Tongue (tissue), 2 donors: ENCODE data around the gene TP63. TPM values are rescaled to one million over a fixed set of nuclear protein-coding genes. Genes with fewer than 3 reads are reported as not detected.
"Not testable (repeated sequence)": the region's sequence is repeated elsewhere in the genome, so short reads cannot be mapped to it uniquely, and the experiment has no call there.

Experiments
- DNase-seq: peaks from one replicate; pipeline ENCODE4 v3.0.0-alpha.2; 2015
- total RNA-seq: library from RNA; depleted of rRNA; stranded (reverse); fragments of >200 nt; gene quantifications from one replicate; pipeline ENCODE4 v1.2.3, GENCODE V29; 2014

Gene TP63
- 43.2 TPM for total RNA-seq

DNA sequence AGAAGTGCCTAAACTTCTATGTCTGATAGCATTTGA lies at the start of gene TP63:
TSS of gene TP63 (plus strand) at position 17 of the 36 bp plus-strand sequence. CDS start 127 bp downstream, outside the sequence.
- DNase-seq, result no peak

GRCh38 chr3:189582179-189582578 lies 49.0 kb upstream of the TP63 start:
- no peak for DNase-seq

DNA sequence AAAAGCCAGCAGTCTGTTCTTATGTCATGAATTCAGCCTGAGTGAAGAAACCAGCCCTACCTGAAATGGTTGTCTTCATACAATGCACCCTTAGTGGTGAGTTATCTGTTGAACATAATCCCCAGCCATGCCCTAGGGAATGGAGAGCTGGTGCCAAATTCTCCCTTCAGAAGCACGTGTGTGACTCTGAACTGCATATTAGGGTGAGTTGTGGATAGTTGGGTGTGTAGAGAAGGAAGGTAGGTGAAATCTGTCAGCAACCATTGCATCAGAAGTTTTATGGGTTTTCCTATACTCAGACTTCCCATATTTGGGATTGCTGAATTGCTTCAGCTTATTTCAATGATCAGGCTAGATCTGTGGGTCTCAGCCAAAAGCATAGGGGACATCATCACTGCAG lies 46.5 kb upstream of the TP63 start:
- no peak for DNase-seq

DNA sequence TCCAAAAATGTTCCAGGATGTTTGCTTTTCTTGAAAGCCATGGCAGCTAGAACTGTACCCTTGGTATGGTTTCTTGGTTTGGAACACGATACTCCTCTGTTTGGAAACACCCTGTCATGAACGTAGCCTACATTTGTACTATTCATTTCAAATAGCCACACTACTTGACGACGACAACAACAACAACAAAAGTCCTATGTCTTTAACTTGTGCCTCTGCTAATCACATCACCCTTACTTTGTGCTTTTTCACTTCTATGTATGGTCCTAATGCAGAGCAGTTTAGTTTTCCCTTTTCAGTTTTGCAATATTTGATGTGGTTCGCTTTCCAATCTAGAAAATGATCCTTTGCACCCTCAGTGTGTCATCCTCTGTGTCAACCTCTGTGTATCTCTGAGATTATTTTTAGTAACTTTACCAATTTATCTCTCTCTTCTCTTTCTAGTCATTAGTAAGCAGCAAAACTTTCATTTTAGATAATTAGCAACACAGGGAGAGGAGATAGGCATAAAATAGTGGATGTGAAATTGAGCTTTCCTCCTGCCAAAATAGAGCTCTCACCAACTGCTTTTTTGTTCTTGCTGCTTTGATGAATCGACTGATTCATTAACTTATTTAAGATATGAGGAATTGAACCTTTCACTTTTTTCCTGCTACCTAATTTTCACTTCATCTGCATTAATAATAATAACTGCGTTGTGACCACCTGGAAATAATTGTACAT lies 44.1 kb upstream of the TP63 start:
- no peak for DNase-seq

DNA sequence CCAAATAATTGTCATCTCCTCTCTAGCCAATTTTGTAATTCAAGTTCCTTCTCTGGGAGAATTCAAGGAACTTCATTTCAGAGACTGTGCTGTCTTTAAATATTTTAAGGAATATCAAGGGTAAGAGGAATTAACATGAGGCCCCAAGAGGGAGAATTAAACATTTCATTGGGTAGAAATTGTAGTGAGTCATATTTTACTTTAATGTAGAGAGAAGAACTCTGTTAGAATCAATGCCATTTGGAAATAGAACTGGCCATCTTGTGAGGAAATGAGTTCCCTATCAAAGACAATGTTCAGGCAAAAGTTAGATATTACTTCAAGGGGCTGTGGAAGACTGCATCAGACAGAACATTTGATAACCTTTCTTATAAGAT lies 43.5 kb upstream of the TP63 start:
- DNase-seq, result no peak

DNA sequence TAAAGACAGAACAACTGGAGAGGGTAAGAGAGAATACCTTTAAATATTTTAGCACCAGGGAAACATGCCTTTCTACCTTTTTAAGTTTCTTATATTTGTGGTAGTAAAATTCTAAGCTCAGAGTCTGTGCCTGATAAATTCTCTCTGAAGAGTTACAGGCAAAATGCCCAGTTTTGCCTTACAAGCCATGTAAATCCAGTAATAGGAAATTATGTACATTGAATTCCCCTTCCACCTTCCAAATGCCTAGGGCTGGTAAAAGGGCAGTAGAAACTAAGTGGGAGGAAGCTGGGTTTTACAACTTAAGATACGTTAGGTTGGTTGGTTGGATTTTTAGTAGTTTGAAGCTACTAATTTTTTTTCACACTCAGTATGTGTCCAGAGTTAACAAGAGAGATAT lies 43.1 kb upstream of the TP63 start:
- no peak for DNase-seq

GRCh38 chr3:189588475-189589178 lies 42.6 kb upstream of the TP63 start:
- DNase-seq, result no peak

DNA sequence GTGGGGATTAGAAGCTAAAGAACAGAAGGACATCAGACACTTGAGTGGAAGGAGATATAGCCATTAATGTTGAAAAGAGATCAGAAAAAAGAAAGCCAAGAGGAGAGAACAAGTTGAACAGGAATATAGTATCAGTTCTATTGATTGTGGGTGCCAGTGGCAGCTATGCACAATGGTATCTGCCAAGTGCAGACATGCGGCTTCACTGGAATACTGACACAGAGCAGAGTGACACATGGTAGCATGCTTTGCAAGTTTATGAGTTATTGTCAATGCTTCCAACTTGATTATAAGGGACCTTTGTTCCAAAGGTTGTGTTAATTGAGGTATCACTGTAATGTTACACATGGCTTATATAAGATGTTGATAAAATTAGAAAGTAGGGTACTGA lies 42.0 kb upstream of the TP63 start:
- no peak for DNase-seq

GRCh38 chr3:189590223-189590622 lies 41.0 kb upstream of the TP63 start:
- DNase-seq, result no peak

DNA sequence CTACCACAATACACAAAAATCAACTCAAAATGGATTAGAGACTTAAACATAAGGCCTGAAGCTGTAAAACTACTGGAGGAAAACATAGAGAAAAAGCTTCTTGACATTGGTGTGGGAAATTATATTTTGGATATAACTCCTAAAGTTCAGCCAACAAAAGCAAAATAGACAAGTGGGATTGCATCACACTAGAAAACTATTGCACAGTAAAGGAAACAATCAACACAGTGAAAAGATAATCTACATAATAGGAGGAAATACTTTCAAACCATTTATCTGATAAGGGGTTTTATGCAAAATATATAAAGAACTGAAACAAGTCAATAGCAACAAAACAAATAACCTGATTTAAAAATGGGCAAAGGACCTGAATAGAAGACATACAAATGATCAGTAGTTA lies 37.6 kb upstream of the TP63 start:
- no peak for DNase-seq

- not testable (repeated sequence) for DNase-seq
Measured at GRCh38 chr3:189596078-189596979, 34.9 kb upstream of the TP63 start.

DNA sequence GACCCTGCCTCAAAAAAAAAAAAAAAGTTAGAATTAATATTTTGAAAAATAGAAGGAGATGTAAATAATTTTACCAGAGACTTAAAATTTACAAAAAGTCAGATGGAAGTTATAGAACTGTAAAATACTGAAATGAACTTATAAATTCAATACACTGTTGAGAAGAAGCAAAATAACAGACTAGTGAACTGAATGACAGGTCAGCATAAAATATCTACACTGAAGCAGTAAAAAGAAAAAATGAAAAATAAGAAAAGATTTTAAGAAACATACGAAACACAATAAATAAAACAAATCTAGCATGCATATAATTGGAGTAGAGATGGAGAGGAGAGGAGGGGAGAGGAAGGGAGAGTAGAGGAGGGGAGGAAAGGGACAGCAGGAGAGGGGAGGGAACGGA lies 33.3 kb upstream of the TP63 start:
- DNase-seq, result no peak

DNA sequence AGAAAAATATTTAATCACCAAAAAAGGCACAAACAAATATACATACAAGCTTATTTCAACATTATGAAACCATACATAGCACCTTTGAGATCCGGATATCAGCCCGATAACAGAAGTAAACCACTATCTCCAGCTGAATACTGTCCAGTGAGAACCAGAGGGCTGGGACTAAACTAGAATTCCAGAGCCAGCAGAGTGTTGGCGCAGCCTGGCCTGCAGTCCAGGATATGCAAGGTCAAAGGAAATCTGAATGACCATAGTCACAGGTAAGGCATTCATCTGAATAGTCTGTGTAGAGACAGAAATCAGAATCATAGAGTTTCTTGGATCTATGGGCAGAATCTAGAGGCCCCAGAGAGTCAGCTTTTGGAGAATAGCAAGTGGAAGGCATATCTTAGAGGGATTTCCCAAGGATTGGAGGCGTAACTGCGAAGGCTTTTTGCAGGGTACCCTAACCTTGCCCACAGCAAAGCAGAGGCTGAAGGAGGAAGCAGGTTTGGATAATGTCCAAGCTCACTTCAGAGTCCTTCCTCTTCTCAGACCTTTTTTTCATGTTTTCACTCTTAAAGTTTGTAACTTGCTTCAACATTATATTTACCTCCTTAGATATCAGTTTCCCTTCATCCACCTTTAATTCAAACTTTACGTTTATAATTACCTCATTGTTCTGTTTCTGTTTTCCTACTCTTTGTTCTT lies 32.5 kb upstream of the TP63 start:
- no peak for DNase-seq

- DNase-seq, result no peak
Measured at GRCh38 chr3:189602471-189602870, 28.7 kb upstream of the TP63 start.

GRCh38 chr3:189605717-189606116 lies 25.5 kb upstream of the TP63 start:
- no peak for DNase-seq

DNA sequence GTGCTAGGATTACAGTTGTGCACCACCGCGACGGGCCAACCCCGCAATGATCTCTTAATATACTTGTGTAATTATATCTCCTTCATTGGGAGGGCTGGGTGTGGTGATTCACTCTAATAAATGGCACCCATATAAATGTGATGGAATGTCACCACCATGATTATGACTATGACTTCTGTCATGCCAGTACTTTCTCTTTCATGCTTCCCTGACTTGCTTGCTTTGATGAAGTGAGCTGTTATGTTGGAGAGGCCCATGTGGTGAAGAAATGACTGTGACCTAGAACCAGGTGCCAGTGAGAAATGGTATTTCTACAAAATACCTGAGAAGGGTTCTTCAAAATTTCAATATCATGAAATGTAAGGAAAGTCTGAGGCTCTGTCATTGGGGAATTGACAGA lies 24.4 kb upstream of the TP63 start:
- no peak for DNase-seq

GRCh38 chr3:189612641-189613040 lies 18.5 kb upstream of the TP63 start:
- not testable (repeated sequence) for DNase-seq

GRCh38 chr3:189613122-189613521 lies 18.1 kb upstream of the TP63 start:
- no peak for DNase-seq

GRCh38 chr3:189621948-189622603 lies 9.1 kb upstream of the TP63 start:
- DNase-seq, result no peak

DNA sequence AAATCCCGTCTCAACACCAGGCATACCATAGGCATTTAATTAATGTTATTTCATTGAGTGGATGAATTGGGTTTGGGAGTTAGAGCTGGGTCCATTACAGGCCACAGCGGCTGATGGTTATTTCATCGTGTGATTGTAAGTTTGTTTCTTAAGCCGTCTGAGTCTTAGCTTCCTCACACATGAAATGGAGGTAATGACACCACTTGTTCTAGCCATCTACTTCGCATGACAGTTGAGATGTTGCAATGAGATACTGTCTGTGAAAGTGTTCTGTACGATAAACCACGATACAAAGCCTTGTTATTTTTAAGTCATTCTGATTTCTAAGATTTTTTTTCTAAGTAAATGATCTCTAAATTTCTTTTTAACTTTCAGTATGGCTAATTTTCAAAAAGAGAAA lies 8.6 kb upstream of the TP63 start:
- no peak for DNase-seq

GRCh38 chr3:189624130-189624529 lies 7.1 kb upstream of the TP63 start:
- no peak for DNase-seq

DNA sequence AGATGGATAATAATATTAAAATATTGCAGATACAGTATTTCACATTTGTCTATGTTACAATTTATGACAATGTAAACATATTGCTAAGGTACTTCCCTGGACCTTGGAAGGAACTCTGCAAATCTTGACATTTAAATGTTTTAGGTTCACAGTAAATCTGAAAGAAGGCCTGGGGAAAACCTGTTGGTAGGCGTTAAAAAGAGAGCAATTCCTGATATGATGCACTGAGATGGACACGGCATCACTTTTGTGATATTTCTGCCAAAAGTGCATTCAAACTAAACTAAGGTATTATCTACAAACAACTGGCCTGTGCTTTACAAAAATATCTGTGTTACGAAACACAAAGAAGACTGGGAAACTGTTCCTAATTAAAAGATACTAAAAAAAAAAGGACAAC lies 6.1 kb upstream of the TP63 start:
- no peak for DNase-seq

GRCh38 chr3:189625572-189625971 lies 5.6 kb upstream of the TP63 start:
- peak; percentile 75 for DNase-seq
